Vagina (tissue), 2 donors: ENCODE measurements around the gene HIBCH.

Source experiments
- POLR2A ChIP-seq, 2 donors: fragments of 450-650 bp; IDR thresholded peaks; one replicate each; pipeline ENCODE4 v1.6.1; 2017; ENCODE audit warnings: antibody characterized with exemption in 2 of 2, mild to moderate bottlenecking in 2 of 2, moderate library complexity in 2 of 2
- POLR2AphosphoS5 ChIP-seq, 2 donors: sonication (generic); formaldehyde crosslinking; IDR thresholded peaks; one replicate each; pipeline ENCODE4 v1.9.0; 2017; ENCODE audit warnings: antibody characterized with exemption in 2 of 2, mild to moderate bottlenecking in 2 of 2, low read depth in 1 of 2; ENCODE audit not compliant: insufficient read depth in 1 of 2
- TF ChIP-seq, protein P1 (sequence below), 3 experiments: fragments of 450-650 bp in 2 of 3; fragments of 200-600 bp in 1 of 3; sonication (generic) in 1 of 3; IDR thresholded peaks; one replicate each; pipeline ENCODE4 v1.5.1; 2017 to 2019; ENCODE audit warnings: antibody characterized with exemption in 3 of 3, mild to moderate bottlenecking in 2 of 3, moderate library complexity in 2 of 3

DNA sequence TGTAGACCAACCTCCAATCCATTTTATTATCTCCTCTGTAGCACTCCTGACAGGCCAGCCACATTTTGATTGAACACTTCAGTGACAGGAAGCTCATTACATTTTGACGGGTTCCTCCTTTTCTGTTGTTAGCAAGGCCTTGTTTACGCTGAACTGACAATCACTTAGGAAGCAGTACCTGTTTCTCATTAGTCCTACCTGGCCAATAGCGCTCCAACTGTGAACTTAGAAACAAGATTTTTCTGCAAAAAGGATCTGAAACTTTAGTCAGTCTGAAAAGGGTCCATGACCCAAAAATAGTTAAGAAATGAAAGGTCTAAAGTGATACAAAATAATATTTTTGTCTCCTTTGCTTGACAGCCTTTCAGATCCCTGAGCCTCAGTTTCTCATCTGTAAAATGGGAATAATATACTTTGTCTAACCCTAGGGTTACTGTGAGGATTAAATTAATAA is 137.5 kb downstream of the HIBCH start:
- TF ChIP-seq, protein P1, sequence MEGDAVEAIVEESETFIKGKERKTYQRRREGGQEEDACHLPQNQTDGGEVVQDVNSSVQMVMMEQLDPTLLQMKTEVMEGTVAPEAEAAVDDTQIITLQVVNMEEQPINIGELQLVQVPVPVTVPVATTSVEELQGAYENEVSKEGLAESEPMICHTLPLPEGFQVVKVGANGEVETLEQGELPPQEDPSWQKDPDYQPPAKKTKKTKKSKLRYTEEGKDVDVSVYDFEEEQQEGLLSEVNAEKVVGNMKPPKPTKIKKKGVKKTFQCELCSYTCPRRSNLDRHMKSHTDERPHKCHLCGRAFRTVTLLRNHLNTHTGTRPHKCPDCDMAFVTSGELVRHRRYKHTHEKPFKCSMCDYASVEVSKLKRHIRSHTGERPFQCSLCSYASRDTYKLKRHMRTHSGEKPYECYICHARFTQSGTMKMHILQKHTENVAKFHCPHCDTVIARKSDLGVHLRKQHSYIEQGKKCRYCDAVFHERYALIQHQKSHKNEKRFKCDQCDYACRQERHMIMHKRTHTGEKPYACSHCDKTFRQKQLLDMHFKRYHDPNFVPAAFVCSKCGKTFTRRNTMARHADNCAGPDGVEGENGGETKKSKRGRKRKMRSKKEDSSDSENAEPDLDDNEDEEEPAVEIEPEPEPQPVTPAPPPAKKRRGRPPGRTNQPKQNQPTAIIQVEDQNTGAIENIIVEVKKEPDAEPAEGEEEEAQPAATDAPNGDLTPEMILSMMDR (IDR thresholded peaks at IDR 0.05) = no peak
- no peak for TF ChIP-seq POLR2A (IDR thresholded peaks at IDR 0.05)
- TF ChIP-seq POLR2AphosphoS5 (IDR thresholded peaks at IDR 0.05; ENCODE audit: insufficient read depth in 1 of 2, low read depth in 1 of 2) = no peak
